ENCODE measurements around the gene OGT. TPM values are rescaled to one million over a fixed set of nuclear protein-coding genes. Genes with fewer than 3 reads are reported as not detected.

Gene OGT
- total RNA-seq, 1 experiment from 2014 or later, result 143 TPM

GRCh38 chrX:71541210-71542022, 8.5 kb downstream of the OGT start:
- no TSS peak for BruUV-seq (replicated peaks)

More at GRCh38 chrX:71541210-71542022, 8.5 kb downstream of the OGT start:
- Histone ChIP-seq H3K4me2 (ENCODE audit: low read length) (no peak overlapping the region; the same call in 1 of the 2 replicates), H2AFZ (ENCODE audit: low read depth, low read length, poor library complexity, severe bottlenecking) (no peak overlapping the region), H3K9me3 (ENCODE audit: control insufficient read depth in 1 of 2, insufficient read depth in 1 of 2, low read depth in 1 of 2, low read length in 2 of 2) (no peaks in the 10 kb centered on the region), H3K27me3 (ENCODE audit: insufficient read depth, low read length) (no peaks in the 10 kb centered on the region), H3K79me2 (ENCODE audit: insufficient read depth, low read length) (peaks cover 98% of the 10 kb centered on the region), H3K27ac (ENCODE audit: low read depth, low read length) (no peak overlapping the region), H4K20me1 (ENCODE audit: insufficient read depth) (peaks cover 46% of the 10 kb centered on the region), H3K36me3 (ENCODE audit: control insufficient read depth in 1 of 2, insufficient read depth in 2 of 2, low read length in 2 of 2) (peaks cover 15 to 24% of the 10 kb centered on the region in 2 experiments), H3K9ac (ENCODE audit: low read length) (no peak overlapping the region), H3K4me1 (ENCODE audit: control insufficient read depth in 1 of 2, insufficient read depth in 2 of 2, low read length in 2 of 2) (peaks cover 6 to 29% of the 10 kb centered on the region in 2 experiments), H3K9me2 (ENCODE audit: insufficient read depth) (no peaks in the 10 kb centered on the region), H3K4me3 (replicated peaks in 1 of 2; ENCODE audit: low read depth in 1 of 2, low read length in 2 of 2) (no peak overlapping the region)
- intact Hi-C loops (cut with micrococcal nuclease), result no loop called here
- DNase-seq (ENCODE audit: low read depth, low spot score) (no peak), ATAC-seq (no peak)
- ChIA-PET POLR2A (interaction anchor here (0.9 to 4.0 kb wide), 2 partner anchors 8 to 10 kb away, joined by 3 to 17 read pairs; partner anchors contain the start of gene OGT), CTCF (no interaction called here), RAD21 (ENCODE audit: low non-redundant PET in 1 of 2, low total read pairs in 2 of 2, uncharacterized antibody in 2 of 2, unreplicated experiment in 2 of 2) (no interaction called here)
- TF ChIP-seq SP1 (IDR thresholded peaks at IDR 0.05; ENCODE audit: low read depth) (no peak), YY1 (IDR thresholded peaks at IDR 0.05; ENCODE audit: extremely low read depth, insufficient replicate concordance, low read depth, low read length) (no peak), EZH2phosphoT487 (IDR thresholded peaks at IDR 0.05; ENCODE audit: borderline replicate concordance) (no peak), ZBTB33 (IDR thresholded peaks at IDR 0.05; ENCODE audit: extremely low read depth, insufficient replicate concordance, low read length) (no peak), EGR1 (IDR thresholded peaks at IDR 0.05; ENCODE audit: low read depth) (no peak)

Measured in HCT116 (cell line).